HG03571 (cell line): Measurements from ENCODE around the gene SUCNR1.

ENCODE experiments used
- ATAC-seq: cut with Tn5 transposase; IDR thresholded peaks from one replicate; pipeline ENCODE4 v1.9.1; 2021; ENCODE audit not compliant: unreplicated experiment

Gene SUCNR1

DNA sequence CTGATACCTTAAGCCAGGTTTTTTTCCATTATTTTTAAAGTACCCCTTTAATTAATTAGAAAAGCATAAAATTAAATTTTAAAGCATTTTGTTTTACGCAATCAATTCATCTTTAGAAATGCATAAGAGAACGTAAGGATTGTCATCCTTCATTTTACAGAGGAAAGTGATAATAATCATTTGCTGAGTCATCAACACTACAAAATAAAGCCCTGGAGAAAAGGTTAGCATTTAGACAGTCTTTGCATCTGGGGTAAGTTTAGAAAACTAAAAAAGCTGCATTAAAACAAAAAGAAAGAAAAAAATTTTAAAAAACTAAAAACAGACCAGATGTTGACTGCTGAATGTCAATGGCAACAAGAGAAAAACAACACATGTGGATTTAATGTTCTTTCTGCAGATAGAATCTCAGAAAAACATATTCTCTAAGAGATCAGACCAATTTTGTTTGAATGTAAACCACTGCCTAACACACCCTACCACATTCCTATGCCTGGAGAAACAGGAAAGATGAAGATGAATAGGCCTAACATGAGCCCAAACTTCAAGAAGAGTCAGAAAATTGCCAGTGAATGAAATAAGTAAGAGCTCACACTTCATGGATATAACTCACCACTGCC is 59.9 kb downstream of the SUCNR1 start:
- no peak for ATAC-seq
